Type B pancreatic cell (in vitro differentiated cells): ENCODE measurements around the gene HRH3. TPM values are rescaled to one million over a fixed set of nuclear protein-coding genes. Genes with fewer than 3 reads are reported as not detected.

Source experiments
- DNase-seq: peaks from one replicate; pipeline ENCODE4 v3.0.0; 2021; ENCODE audit warnings: mixed read lengths; ENCODE audit not compliant: unreplicated experiment; ENCODE audit errors: extremely low spot score
- H3K27ac Mint-ChIP-seq: 2 replicates; pipeline ENCODE4 v1.8.0; 2021; ENCODE audit warnings: mild to moderate bottlenecking, mixed read lengths
- H3K27me3 Mint-ChIP-seq: 2 replicates; pipeline ENCODE4 v1.8.0; 2021; ENCODE audit warnings: mixed read lengths
- H3K36me3 Mint-ChIP-seq: 2 replicates; pipeline ENCODE4 v1.8.0; 2021; ENCODE audit warnings: mixed read lengths
- H3K4me1 Mint-ChIP-seq: one replicate; pipeline ENCODE4 v1.8.0; 2021; ENCODE audit warnings: mixed read lengths; ENCODE audit not compliant: unreplicated experiment
- H3K4me3 Mint-ChIP-seq: 2 replicates; pipeline ENCODE4 v1.8.0; 2021; ENCODE audit warnings: mild to moderate bottlenecking, mixed read lengths
- H3K9me3 Mint-ChIP-seq: 2 replicates; pipeline ENCODE4 v1.8.0; 2021; ENCODE audit warnings: mixed read lengths
- total RNA-seq: library from RNA; stranded (reverse); gene quantifications from 2 replicates; pipeline ENCODE4 v1.2.1, GENCODE V29; 2021; ENCODE audit warnings: low replicate concordance
- TF ChIP-seq, protein P1 (sequence below): fragments of 200-600 bp; sonication (generic); conservative IDR thresholded peaks from 2 replicates; pipeline ENCODE4 v1.5.0; 2021; ENCODE audit warnings: antibody characterized with exemption, mild to moderate bottlenecking

Gene HRH3
- total RNA-seq, 1 donor from 2014 or later: 0.53 TPM

DNA sequence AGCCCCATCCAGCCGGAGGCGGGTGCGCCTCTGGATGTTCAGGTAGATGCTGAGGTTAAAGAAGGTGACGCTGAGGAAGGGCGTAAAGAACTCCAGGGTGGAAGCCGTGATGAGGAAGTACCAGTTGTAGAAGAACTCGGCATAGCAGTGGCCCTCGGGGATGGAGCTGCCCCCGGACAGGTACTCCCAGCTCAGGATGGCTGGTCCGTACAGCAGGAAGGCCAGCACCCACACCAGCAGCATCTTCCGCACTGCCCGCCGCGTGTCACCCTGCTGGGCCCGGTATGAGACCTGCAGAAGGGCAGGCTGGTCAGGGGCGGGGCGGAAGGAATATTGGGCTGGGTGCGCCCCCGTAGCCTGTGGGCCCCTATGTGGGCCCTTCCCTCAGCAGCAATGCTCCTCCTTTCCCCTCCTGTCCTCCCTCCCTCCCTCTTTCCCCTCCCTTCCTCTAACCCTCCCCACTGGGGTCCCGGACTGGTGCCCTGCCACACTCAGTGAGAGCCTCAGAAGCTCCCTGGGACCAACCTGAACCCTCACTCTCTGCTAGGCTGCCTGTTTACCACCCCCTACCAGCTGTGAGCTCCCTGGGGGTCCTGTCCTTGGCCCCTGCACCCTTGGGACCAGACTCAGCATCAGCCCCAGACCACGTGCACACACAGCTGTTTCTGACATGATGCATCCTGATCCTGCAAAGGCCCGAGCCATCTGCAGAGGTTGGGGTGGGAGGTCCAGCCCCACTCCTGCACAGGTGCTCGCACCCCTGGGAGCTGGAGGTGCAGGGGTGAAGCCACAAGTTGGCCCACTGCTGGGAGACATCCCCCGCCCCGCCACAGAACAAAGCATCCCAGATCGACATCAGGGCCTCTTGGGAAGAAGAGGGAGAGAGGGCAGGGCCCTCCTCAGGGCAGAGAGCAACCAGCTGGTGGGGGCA is 3.2 kb downstream of the HRH3 start:
- H3K4me1 Mint-ChIP-seq: peaks cover 4% of the 10 kb centered on the region

DNA sequence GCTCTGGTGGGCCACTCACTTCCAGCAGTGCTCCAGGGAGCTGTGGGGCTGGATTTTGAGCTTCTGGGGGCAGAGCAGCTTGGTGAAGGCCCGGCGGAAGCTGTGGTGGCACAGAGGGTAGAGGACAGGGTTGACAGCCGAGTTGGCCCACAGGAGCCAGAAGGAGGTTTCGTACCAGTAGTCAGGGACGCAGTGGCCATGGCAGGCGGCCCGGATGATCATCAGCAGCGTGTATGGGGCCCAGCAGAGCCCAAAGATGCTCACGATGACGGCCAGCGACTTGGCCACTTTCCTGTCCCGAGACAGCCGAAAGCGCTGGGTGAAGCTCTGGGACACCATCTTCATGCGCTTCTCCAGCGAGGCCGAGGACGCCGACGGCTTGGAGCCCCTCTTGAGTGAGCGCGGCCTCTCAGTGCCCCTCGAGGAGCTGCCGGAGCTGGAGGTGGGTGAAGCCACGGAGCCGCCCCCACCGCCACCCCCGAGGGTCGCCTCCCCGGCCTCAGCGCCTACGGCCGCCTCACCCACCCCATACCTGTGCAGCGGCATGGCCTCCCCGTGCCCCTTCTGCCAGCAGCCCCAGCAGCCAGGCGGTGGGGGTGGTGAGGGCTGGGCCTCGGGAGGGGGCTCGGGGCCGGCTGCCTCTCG is 4.0 kb downstream of the HRH3 start:
- no peak overlapping the region for H3K4me3 Mint-ChIP-seq
- H3K27me3 Mint-ChIP-seq: peaks cover 53% of the 10 kb centered on the region
- DNase-seq: no peak
- no peak overlapping the region for H3K27ac Mint-ChIP-seq
- TF ChIP-seq, protein P1, sequence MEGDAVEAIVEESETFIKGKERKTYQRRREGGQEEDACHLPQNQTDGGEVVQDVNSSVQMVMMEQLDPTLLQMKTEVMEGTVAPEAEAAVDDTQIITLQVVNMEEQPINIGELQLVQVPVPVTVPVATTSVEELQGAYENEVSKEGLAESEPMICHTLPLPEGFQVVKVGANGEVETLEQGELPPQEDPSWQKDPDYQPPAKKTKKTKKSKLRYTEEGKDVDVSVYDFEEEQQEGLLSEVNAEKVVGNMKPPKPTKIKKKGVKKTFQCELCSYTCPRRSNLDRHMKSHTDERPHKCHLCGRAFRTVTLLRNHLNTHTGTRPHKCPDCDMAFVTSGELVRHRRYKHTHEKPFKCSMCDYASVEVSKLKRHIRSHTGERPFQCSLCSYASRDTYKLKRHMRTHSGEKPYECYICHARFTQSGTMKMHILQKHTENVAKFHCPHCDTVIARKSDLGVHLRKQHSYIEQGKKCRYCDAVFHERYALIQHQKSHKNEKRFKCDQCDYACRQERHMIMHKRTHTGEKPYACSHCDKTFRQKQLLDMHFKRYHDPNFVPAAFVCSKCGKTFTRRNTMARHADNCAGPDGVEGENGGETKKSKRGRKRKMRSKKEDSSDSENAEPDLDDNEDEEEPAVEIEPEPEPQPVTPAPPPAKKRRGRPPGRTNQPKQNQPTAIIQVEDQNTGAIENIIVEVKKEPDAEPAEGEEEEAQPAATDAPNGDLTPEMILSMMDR: no peak
- no peaks in the 10 kb centered on the region for H3K9me3 Mint-ChIP-seq
- no peaks in the 10 kb centered on the region for H3K36me3 Mint-ChIP-seq
- peaks cover 4% of the 10 kb centered on the region for H3K4me1 Mint-ChIP-seq

More for the DNA sequence above, 3.2 kb downstream of the HRH3 start:
- Mint-ChIP-seq H3K4me3 (no peak overlapping the region), H3K27me3 (peaks cover 61% of the 10 kb centered on the region), H3K27ac (no peak overlapping the region), H3K9me3 (no peaks in the 10 kb centered on the region), H3K36me3 (no peaks in the 10 kb centered on the region)
- TF ChIP-seq, protein P1: no peak
- DNase-seq: no peak

DNA sequence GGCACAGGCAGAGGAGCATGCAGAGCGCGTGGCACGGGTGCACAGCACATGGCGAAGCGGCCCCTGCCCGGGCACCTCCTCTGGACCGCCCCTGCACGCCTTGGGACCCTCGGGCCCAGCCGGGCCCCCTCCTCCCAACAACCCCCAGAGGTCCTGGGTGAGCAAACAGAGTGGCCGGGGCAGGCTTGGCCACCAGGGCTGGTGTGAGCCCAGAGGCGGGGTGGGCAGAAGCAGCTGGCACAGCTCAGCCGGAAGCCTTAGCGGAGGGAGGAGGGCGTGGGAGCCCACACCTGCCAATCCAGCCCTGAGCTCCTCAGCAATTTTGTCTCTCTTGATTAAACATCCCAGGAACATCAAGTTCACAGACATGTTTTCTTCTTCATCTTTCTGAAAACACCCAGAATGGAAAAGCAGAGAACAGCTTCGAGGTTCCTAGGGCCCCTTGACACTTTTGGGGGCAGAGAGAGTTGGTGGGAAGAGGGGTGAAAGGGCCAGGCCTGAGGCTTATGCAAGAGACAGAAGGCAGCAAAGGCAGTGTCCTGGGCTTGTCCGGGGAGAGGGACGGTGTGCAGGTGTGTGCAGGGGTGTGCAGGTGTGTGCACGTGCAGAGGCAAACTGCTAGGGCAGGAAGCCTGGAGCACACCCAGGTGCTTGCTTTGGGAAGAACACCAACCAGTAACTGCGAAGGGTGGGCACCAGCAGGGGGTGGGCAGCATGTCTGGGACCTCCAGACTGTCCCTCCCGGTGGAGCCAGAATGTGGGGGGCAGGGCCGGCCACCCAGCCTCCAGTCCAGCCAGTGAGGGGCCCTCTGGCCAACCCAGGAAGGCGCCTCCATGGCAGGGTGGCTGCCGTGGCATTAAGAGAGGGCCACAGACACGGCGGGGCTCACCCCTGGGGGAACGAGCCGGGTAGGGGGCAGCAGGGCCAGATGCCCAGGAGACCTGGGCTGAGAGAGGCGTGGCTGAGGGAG is 4.8 kb downstream of the HRH3 start:
- TF ChIP-seq, protein P1: no peak
- no peak for DNase-seq
- no peaks in the 10 kb centered on the region for H3K36me3 Mint-ChIP-seq
- H3K4me3 Mint-ChIP-seq: no peak overlapping the region
- peaks cover 4% of the 10 kb centered on the region for H3K4me1 Mint-ChIP-seq
- H3K27me3 Mint-ChIP-seq: peaks cover 47% of the 10 kb centered on the region
- no peak overlapping the region for H3K27ac Mint-ChIP-seq
- H3K9me3 Mint-ChIP-seq: no peaks in the 10 kb centered on the region

DNA sequence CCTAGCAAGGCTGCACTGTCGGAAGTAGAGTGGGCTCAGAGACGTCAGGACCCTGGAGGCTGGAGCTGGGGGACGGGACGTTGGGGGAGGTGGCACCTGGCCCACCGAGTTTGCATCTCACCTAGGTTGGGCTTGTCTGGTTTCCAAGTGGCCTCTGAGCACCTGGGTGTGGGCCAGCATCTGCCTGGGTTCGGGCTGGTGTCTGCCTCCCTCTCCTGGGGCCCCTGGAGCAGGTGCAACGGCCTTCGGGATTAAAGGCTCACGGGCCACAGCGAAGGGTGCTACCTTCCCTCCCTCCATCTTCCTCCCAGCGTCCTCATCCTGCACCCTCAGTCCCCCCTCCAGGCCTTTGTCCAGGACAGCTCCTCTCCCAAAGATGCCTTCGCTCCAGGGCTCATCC is 6.0 kb downstream of the HRH3 start:
- no peak for DNase-seq
- H3K4me1 Mint-ChIP-seq: peaks cover 4% of the 10 kb centered on the region
- H3K4me3 Mint-ChIP-seq: no peak overlapping the region
- H3K36me3 Mint-ChIP-seq: no peaks in the 10 kb centered on the region
- no peaks in the 10 kb centered on the region for H3K9me3 Mint-ChIP-seq
- TF ChIP-seq, protein P1: no peak
- H3K27ac Mint-ChIP-seq: no peak overlapping the region
- peaks cover 45% of the 10 kb centered on the region for H3K27me3 Mint-ChIP-seq

DNA sequence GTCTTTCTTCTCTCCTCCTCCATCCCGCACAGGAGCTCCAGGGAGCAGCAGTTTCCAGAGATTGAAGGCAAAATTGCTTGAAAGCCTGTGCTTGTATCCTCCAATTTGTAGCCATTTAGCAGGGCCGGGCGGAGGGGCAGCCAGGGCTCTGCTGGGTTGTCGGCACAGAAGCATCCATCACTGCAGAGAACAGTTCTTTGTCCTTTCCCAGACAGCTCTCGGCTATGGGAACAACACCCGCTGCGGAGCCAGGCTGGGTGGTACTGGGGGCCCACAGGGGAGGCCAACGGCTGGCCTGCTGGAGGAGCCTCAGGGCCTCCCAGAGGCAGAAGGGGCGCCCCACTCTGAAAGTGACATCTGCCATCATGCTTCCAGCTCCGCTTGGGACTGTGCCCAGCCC is 7.8 kb downstream of the HRH3 start:
- peaks cover 33% of the 10 kb centered on the region for H3K27me3 Mint-ChIP-seq
- no peak for DNase-seq
- TF ChIP-seq, protein P1: no peak
- H3K4me1 Mint-ChIP-seq: peaks cover 4% of the 10 kb centered on the region
- no peaks in the 10 kb centered on the region for H3K36me3 Mint-ChIP-seq
- no peak overlapping the region for H3K4me3 Mint-ChIP-seq
- H3K27ac Mint-ChIP-seq: no peak overlapping the region
- no peaks in the 10 kb centered on the region for H3K9me3 Mint-ChIP-seq
